Stimulated activated CD4-positive, alpha-beta T cell treated with anti-CD3 and anti-CD28 coated beads, Interleukin-15, amount 100 ng/mL, for 48 hours (primary cell): Measurements from ENCODE around the gene KRTAP4-9.
"Not testable (repeated sequence)": the region's sequence is repeated elsewhere in the genome, so short reads cannot be mapped to it uniquely, and the experiment has no call there.

Source experiments
- DNase-seq, 2 donors: peaks; one replicate each; pipeline ENCODE4 v3.0.0-alpha.2; 2020; ENCODE audit warnings: low read depth in 2 of 2

Gene KRTAP4-9

DNA sequence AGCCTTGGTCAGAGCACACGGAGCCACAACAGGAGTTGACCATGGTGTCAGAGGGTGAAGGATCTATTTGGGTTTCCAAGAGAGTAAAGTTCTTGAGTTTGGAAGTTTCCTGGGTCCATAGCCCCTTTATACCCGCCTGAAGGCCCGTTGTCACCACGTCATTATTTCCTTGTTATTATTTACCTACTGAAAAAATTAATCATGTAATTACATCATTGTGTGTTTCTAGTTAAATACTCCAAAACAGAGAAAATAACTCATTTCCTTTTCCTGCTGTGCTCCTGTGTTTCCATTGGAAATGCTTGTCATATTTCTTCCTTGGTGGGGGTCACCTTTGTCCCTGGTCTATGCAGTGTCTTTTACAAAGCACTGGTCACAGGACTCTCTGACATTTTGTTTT lies 7.1 kb upstream of the KRTAP4-9 start, which contains the start of gene KRTAP4-8:
TSS of gene KRTAP4-8 (minus strand) at position 101 of the 400 bp plus-strand sequence. CDS start at position 43, 58 bp downstream.
- DNase-seq: no peak

DNA sequence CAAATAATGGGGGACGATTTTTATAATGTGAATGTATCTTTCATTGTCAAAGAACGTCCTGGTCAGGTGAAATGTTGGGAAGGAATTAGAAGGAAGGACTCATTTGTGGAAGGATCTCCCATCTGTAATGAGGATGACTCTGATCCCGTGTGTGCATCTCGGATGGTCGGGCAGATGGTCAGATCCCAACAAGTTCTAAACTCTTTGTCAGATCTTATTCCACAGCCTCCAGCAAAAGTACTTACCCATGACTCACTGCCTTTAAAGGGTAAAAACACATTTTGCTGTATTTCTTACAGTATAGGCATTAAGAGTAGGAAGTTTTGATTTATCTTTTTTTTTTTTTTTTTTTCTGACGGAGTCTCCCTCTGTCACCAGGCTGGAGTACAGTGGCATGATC lies 6.7 kb upstream of the KRTAP4-9 start:
- no peak for DNase-seq

DNA sequence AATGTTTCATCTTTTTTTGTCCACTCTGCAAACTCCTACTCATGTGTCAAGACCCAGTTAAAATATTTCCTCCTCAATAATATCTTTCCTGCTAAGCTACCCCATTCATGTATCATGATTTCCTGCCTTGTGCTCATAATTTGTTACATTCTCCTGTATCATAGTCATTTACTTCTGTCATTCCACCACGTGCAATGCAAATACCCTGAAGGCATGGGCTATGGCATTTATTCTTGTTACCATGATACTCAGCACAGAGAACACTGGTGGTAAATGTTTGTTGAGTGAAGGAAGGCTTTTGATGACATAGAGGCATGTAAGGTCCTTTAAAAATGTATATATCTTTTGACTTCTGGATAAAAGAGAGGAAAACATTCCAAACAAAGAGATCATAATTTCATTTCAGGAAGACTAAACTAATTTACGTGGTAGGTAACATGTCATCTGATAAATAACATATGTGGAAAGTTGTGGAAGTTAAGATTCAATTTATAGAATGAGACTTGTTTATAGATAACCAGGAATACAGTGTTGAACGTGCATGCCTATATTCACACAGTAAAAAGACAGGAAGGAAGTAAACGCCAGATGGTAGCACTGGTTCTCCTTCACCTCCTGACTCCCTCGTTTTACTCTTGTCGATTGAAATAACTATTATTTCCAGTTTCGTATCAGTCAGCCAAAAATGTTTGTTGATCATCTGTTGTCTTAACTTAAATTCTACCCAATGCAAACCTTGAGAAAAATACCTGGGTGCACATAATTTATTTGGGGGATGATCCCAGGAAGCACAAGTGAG lies 5.3 kb upstream of the KRTAP4-9 start:
- DNase-seq: not testable (repeated sequence)

- DNase-seq: no peak
These were observed 3.5 kb upstream of the KRTAP4-9 start, which contains the start of gene KRTAP4-16 for GRCh38 chr17:41101586-41102259. KRTAP4-16 (minus strand) TSS chr17:41102209; CDS start chr17:41102209, 0 bp downstream.

DNA sequence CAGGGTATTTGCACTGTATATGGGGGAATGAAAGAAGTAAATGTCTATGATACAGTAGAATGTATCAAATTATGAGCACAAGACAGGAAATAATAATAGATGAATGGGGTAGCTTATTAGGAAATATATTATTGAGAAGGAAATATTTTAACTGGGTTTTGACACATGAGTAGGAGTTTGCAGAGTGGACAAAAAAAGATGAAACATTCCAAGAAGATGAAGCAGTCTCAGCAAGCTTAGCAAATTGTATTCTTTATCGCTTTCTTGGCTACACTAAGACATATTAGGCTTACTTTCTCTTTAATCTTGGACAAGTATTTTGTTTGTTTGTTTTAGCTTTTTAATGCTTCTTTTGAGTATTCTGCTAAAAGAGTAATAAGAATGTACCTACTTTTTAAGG lies 1.3 kb upstream of the KRTAP4-9 start:
- no peak for DNase-seq

DNA sequence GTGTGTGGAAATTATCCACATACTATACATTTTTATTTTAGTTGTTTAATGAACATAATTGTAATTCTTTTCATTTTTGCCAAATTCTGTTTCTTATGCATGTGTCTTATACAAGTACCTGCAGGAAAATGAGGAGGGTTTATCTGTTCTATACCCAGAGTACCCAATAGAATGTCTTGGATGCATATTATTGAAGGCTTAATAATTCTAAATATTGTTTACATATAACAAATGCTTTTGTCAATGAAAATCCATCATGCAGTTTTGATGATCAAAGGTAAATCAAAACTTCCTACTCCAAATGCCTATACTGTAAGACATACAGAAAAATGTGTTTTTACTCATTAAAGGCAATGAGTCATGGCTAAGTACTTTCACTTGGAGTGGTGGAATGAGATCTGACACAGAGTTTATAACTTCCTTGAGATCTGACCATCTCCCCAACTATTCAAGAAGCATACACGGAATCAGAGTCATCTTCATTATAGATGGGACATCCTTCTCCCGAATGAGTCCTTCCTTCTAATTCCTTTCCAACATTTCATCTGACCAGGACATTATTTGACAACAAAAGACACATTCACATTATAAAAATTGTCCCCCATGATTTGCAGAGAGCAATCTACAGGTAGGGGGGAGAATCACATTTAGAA lies 677 bp upstream of the KRTAP4-9 start:
- not testable (repeated sequence) for DNase-seq

- DNase-seq: no peak
These were observed 2.8 kb downstream of the KRTAP4-9 start for GRCh38 chr17:41107941-41108450.

DNA sequence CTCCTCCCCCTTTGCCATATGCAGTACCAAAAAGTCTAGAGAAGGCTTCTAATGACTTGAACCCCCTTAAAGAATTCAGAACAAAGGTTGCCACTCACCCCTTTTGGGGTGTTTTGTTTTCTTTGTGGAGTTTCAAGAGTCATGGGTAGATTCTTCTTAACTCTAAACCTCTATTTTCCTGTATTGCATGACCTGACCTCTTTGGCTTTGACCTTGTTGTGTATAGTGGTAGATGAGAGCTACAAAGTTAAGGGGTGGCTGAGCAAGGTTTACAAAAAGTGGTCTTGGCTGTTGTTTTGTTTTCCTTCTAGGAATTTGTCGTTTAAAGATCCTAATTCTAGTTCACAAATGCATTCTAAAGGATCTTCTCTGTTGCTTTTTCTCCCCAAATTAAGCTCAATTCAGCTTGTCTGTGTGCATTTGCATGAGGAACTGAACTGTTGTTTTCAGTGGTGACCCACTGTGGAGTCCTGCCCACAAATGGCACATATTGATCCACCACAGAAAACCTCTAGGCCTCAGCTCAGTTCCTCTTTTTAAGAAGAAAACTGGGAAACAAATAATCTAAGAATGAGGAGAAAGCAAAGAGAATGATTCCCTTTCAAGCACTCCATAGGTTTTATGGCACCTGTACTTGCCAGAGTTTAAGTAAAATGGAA lies 3.7 kb downstream of the KRTAP4-9 start:
- not testable (repeated sequence) for DNase-seq

DNA sequence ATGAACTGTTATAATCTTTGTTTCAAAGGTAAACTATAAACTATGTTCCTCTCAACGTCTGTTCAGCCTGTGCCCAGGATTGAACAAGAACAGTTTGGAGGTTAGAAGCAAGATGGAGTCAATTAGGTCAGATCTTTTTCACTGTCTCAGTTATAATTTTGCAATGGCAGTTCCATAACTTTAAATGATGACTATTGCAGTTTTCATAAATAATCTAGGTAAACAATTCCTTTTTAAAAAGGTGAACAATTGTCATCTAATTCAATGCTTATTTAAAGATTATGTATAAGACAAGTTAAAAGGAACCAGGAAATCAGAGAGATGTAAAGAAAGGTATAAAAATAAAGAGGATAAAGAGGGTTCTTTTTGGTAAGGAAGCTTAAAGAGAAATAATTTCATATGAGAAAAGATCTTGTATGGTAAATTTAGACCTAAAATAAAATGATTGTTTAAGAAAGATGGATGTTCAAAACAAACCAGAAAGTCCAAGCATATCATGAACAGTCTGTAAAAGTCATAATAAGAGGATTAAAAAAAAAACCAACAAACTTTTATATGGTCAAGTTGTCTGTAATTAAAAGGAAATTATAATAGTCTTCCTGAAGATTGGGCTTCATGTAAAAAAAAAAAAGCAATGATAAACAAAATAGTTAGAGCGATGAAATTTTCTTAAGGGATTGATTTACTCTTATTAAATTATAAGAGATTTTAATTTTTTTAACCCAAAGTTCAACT lies 6.1 kb downstream of the KRTAP4-9 start:
- DNase-seq: no peak

- DNase-seq: no peak
These were observed 11.1 kb downstream of the KRTAP4-9 start for GRCh38 chr17:41116297-41116696.

DNA sequence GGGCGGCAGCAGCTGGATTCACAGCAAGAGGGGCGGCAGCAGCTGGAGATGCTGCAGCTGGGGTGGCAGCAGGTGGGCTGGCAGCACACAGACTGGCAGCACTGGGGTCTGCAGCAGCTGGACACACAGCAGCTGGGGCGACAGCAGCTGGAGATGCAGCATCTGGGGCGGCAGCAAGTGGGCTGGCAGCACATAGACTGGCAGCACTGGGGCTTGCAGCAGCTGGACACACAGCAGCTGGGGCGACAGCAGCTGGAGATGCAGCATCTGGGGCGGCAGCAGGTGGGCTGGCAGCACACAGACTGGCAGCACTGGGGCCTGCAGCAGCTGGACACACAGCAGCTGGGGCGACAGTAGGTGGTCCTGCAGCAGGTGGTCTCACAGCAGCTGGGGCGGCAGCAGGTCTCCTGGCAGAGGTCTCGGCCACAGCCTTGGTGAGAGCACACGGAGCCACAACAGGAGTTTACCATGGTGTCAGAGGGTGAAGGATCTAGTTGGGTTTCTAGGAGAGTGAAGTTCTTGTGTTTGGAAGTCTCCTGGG lies 12.7 kb downstream of the KRTAP4-9 start, which contains the start of gene KRTAP4-11:
TSS of gene KRTAP4-11 (minus strand) at position 528 of the 541 bp plus-strand sequence. CDS start at position 470, 58 bp downstream.
- DNase-seq: not testable (repeated sequence)

DNA sequence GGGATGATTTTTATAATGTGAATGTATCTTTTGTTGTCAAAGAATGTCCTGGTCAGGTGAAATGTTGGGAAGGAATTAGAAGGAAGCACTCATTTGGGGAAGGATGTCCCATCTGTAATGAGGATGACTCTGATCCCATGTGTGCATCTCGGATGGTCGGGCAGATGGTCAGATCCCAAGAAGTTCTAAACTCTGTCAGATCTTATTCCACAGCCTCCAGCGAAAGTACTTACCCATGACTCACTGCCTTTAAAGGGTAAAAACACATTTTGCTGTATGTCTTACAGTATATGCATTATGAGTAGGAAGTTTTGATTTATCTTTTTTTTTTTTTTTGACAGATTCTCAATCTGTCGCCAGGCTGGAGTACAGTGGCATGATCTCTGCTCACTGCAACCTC lies 13.5 kb downstream of the KRTAP4-9 start:
- DNase-seq: no peak

DNA sequence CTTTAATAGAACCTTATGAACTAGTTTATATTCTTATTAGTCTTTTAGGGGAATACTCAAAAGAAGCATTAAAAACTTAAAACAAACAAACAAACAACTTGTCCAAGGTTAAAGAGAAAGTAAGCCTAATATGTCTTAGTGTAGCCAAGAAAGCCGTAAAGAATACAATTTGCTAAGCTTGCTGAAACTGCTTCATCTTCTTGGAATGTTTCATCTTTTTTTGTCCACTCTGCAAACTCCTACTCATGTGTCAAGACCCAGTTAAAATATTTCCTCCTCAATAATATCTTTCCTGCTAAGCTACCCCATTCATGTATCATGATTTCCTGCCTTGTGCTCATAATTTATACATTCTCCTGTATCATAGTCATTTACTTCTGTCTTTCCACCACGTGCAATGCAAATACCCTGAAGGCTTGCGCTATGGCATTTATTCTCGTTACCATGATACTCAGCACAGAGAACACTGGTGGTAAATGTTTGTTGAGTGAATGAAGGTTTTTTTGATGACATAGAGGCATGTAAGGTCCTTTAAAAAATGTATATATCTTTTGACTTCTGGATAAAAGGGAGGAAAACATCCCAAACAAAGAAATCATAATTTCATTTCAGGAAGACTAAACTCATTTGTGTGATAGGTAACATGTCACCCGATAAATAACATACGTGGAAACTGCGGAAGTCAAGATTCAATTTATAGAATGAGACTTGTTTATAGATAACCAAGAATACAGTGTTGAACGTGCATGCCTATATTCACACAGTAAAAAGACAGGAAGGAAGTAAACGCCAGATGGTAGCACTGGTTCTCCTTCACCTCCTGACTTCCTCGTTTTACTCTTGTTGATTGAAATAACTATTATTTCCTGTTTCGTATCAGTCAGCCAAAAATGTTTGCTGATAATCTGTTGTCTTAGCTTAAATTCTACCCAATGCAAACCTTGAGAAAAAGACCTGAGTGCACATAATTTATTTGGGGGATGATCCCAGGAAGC lies 14.8 kb downstream of the KRTAP4-9 start:
- not testable (repeated sequence) for DNase-seq

DNA sequence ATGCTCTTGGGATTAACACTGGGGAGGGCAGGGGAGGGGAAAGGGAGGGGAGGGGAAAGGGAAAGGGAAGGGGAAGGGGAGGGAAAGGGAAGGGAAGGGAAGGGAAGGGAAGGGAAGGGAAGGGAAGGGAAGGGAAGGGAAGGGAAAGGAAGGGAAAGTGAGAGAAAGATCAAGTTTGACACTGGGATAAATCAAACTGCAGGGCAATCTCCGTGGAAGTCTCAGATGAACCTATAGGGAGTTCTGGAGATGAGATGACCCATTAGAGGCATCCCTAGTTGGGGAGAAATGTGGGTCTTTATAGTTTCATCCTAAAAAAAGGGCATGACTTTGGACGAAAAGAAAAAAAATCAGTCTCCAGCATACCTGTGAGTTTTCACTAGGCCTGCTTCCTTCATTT lies 16.6 kb downstream of the KRTAP4-9 start:
- no peak for DNase-seq

GRCh38 chr17:41123292-41123990 lies 18.3 kb downstream of the KRTAP4-9 start:
- not testable (repeated sequence) for DNase-seq

DNA sequence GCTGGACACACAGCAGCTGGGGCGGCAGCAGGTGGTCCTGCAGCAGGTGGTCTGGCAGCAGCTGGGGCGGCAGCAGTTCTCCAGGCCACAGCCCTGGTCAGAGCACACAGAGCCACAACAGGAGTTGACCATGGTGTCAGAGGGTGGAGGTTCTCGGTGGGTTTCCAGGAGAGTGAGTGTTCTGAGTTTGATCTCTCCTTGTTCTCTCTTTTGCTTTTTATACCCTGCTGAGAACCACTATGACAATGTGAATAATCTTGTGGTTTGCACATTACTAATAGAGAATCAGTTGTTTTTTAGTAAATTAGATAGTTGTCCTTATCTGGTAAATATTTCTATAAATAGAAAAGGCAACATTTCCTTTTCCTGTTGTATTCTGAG lies 18.8 kb downstream of the KRTAP4-9 start, which contains the start of gene KRTAP4-12:
TSS of gene KRTAP4-12 (minus strand) at position 192 of the 381 bp plus-strand sequence. CDS start at position 132, 60 bp downstream.
- DNase-seq: not testable (repeated sequence)

DNA sequence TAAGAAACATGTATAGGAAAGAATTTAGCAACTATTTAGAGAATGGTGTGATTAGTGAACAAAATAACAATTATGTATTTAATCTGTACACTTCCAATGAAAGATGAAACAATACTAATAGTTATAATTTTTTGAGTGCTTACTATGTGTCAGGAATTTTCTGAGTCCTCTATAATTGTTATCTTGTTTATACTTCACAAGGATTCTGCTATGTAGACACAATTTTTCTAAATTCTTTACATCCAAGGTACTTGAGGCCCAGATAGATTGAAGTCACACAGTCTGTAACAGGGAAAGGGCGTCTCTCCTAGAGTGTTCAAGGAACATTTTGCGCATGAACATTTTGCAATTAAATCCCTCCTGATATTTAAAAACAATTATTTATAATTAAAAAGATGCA lies 19.9 kb downstream of the KRTAP4-9 start:
- no peak for DNase-seq

DNA sequence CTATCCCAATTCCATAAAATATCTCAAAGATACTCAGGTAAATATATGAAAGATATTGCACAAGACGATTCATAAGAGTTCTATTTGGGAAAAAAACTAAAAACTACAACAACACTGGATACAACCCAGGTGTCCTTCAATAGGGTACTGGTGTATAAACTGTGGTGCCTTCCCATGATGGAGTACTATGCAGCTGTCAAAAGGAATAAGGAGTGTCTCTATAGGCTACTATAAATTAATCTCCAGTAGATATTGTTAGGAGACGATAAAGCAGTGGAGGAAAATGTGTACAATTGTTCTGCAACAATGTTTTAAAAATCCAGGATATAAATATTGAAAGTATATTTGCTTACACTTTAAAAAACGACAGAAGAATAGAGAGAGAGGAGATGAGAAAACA lies 21.2 kb downstream of the KRTAP4-9 start:
- no peak for DNase-seq
